Panc1 (cell line): Measurements from ENCODE around the gene MAP3K2. TPM values are rescaled to one million over a fixed set of nuclear protein-coding genes. Genes with fewer than 3 reads are reported as not detected.

ENCODE experiments used
- ATAC-seq: fragments of 200-7000 bp; cut with Tn5 transposase; 2 replicates; pipeline ENCODE4 v1.9.1; 2020; ENCODE audit warnings: mild to moderate bottlenecking, moderate library complexity
- BruUV-seq: library from RNA; stranded (reverse); fragments of 400-500 nt; replicated peaks from 2 replicates; lab custom pipeline; 2021; lab: Mats Ljungman, UMichigan
- CTCF ChIA-PET: fragments of 300-600 bp; sonication (Branson Sonifier 250); formaldehyde crosslinking; loops from one replicate; lab custom pipeline; 2022; ENCODE audit warnings: antibody characterized with exemption; lab: Charles Lee
- POLR2A ChIA-PET: fragments of 300-600 bp; sonication (Branson Sonifier 250); formaldehyde crosslinking; loops from one replicate; lab custom pipeline; 2022; ENCODE audit warnings: antibody characterized with exemption; lab: Charles Lee
- DNase-seq: peaks from one replicate; pipeline ENCODE4 v3.0.0-alpha.2; 2010; ENCODE audit warnings: low read depth, low spot score
- H3K27ac ChIP-seq: 2 replicates; pipeline ENCODE4 v1.5.1; 2011; ENCODE audit warnings: mild to moderate bottlenecking, low read length, inconsistent platforms
- H3K27me3 ChIP-seq: fragments of 200-500 bp; sonication (Bioruptor generic); 2 replicates; pipeline ENCODE4 v1.6.0; 2014; ENCODE audit warnings: low read length, inconsistent platforms; ENCODE audit not compliant: control insufficient read depth, insufficient read depth
- H3K36me3 ChIP-seq: fragments of 200-500 bp; sonication (Bioruptor generic); 2 replicates; pipeline ENCODE4 v1.5.1; 2014; ENCODE audit warnings: inconsistent platforms, mild to moderate bottlenecking, low read length, moderate library complexity; ENCODE audit not compliant: control insufficient read depth, insufficient read depth
- H3K4me1 ChIP-seq: 2 replicates; pipeline ENCODE4 v1.5.1; 2011; ENCODE audit warnings: inconsistent platforms, mild to moderate bottlenecking, low read length, moderate library complexity; ENCODE audit not compliant: control insufficient read depth, insufficient read depth
- H3K4me3 ChIP-seq, 2 experiments: 2 replicates each; pipeline ENCODE4 v1.5.1; 2011 to 2012; ENCODE audit warnings: low read depth in 2 of 2, low read length in 2 of 2, mild to moderate bottlenecking in 2 of 2, inconsistent platforms in 1 of 2, moderate library complexity in 1 of 2
- H3K9me3 ChIP-seq: fragments of 200-500 bp; sonication (Bioruptor generic); 2 replicates; pipeline ENCODE4 v1.5.1; 2014; ENCODE audit warnings: low read depth, mild to moderate bottlenecking, inconsistent platforms, low read length, moderate library complexity; ENCODE audit not compliant: control insufficient read depth, insufficient read depth
- POLR2AphosphoS5 ChIP-seq: IDR thresholded peaks from 2 replicates; pipeline ENCODE4 v1.6.1; 2012; ENCODE audit warnings: mild to moderate bottlenecking, low read depth, low read length, moderate library complexity
- SIN3A ChIP-seq: IDR thresholded peaks from 2 replicates; pipeline ENCODE4 v1.6.1; 2012; ENCODE audit warnings: low read depth, mild to moderate bottlenecking, low read length, moderate library complexity, borderline replicate concordance; ENCODE audit not compliant: insufficient read depth
- TCF7L2 ChIP-seq: IDR thresholded peaks from 2 replicates; pipeline ENCODE4 v1.6.1; 2011; ENCODE audit warnings: mild to moderate bottlenecking, low read depth, low read length, inconsistent platforms
- in situ Hi-C: cut with HindIII; loops from 2 replicates; pipeline ENCODE4 v1.10.0; 2016; ENCODE audit warnings: low sequenced_read_pairs, low pct_unique_long_range_greater_than_20kb
- intact Hi-C: fragments of 100-400 bp; cut with micrococcal nuclease; formaldehyde crosslinking; loops from one replicate; pipeline ENCODE4 v1.10.0; 2022; ENCODE audit not compliant: unreplicated experiment
- total RNA-seq: library from RNA; stranded (reverse); gene quantifications from one replicate; pipeline ENCODE4 v1.2.1, GENCODE V29; 2021; ENCODE audit not compliant: unreplicated experiment
- TF ChIP-seq, protein P1 (sequence below): fragments of 450-650 bp; IDR thresholded peaks from 2 replicates; pipeline ENCODE4 v1.5.1; 2017; ENCODE audit warnings: mild to moderate bottlenecking
- TF ChIP-seq, protein P2 (sequence below), 2 experiments: IDR thresholded peaks; 2 replicates each; pipeline ENCODE4 v1.6.1; 2011 to 2012; ENCODE audit warnings: low read depth in 2 of 2, control low read depth in 1 of 2, low read length in 1 of 2, mild to moderate bottlenecking in 1 of 2, moderate library complexity in 1 of 2; ENCODE audit not compliant: insufficient read depth in 1 of 2

Gene MAP3K2
- total RNA-seq, 1 experiment from 2014 or later: 70.6 TPM

DNA sequence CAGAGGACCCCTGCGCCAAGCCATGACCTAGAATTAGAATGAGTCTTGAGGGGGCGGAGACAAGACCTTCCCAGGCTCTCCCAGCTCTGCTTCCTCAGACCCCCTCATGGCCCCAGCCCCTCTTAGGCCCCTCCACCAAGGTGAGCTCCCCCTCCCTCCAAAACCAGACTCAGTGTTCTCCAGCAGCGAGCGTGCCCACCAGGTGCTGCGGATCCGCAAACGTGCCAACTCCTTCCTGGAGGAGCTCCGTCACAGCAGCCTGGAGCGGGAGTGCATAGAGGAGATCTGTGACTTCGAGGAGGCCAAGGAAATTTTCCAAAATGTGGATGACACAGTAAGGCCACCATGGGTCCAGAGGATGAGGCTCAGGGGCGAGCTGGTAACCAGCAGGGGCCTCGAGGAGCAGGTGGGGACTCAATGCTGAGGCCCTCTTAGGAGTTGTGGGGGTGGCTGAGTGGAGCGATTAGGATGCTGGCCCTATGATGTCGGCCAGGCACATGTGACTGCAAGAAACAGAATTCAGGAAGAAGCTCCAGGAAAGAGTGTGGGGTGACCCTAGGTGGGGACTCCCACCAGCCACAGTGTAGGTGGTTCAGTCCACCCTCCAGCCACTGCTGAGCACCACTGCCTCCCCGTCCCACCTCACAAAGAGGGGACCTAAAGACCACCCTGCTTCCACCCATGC, 33.5 kb upstream of the MAP3K2 start:
- Histone ChIP-seq H3K9me3 (no peaks in the 10 kb centered on the region), H3K36me3 (no peaks in the 10 kb centered on the region), H3K4me3 (no peak overlapping the region), H3K27me3 (peaks cover 3% of the 10 kb centered on the region; the same call in 1 of the 2 replicates), H3K27ac (no peak overlapping the region; the same call in 1 of the 2 replicates), H3K4me1 (peaks cover 28% of the 10 kb centered on the region)
- TF ChIP-seq TCF7L2 (no peak), POLR2AphosphoS5 (no peak), SIN3A (no peak)
- TF ChIP-seq, protein P1, sequence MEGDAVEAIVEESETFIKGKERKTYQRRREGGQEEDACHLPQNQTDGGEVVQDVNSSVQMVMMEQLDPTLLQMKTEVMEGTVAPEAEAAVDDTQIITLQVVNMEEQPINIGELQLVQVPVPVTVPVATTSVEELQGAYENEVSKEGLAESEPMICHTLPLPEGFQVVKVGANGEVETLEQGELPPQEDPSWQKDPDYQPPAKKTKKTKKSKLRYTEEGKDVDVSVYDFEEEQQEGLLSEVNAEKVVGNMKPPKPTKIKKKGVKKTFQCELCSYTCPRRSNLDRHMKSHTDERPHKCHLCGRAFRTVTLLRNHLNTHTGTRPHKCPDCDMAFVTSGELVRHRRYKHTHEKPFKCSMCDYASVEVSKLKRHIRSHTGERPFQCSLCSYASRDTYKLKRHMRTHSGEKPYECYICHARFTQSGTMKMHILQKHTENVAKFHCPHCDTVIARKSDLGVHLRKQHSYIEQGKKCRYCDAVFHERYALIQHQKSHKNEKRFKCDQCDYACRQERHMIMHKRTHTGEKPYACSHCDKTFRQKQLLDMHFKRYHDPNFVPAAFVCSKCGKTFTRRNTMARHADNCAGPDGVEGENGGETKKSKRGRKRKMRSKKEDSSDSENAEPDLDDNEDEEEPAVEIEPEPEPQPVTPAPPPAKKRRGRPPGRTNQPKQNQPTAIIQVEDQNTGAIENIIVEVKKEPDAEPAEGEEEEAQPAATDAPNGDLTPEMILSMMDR: no peak
- TF ChIP-seq, protein P2, sequence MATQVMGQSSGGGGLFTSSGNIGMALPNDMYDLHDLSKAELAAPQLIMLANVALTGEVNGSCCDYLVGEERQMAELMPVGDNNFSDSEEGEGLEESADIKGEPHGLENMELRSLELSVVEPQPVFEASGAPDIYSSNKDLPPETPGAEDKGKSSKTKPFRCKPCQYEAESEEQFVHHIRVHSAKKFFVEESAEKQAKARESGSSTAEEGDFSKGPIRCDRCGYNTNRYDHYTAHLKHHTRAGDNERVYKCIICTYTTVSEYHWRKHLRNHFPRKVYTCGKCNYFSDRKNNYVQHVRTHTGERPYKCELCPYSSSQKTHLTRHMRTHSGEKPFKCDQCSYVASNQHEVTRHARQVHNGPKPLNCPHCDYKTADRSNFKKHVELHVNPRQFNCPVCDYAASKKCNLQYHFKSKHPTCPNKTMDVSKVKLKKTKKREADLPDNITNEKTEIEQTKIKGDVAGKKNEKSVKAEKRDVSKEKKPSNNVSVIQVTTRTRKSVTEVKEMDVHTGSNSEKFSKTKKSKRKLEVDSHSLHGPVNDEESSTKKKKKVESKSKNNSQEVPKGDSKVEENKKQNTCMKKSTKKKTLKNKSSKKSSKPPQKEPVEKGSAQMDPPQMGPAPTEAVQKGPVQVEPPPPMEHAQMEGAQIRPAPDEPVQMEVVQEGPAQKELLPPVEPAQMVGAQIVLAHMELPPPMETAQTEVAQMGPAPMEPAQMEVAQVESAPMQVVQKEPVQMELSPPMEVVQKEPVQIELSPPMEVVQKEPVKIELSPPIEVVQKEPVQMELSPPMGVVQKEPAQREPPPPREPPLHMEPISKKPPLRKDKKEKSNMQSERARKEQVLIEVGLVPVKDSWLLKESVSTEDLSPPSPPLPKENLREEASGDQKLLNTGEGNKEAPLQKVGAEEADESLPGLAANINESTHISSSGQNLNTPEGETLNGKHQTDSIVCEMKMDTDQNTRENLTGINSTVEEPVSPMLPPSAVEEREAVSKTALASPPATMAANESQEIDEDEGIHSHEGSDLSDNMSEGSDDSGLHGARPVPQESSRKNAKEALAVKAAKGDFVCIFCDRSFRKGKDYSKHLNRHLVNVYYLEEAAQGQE (IDR thresholded peaks at IDR 0.05; ENCODE audit: insufficient read depth in 1 of 2, low read depth in 2 of 2, low read length in 1 of 2): no peak
- intact Hi-C loops: no loop called here
- in situ Hi-C loops: no loop called here
- ChIA-PET POLR2A (no interaction called here), CTCF (no interaction called here)
- no peak for DNase-seq
- no TSS peak for BruUV-seq
- ATAC-seq: no peak

DNA sequence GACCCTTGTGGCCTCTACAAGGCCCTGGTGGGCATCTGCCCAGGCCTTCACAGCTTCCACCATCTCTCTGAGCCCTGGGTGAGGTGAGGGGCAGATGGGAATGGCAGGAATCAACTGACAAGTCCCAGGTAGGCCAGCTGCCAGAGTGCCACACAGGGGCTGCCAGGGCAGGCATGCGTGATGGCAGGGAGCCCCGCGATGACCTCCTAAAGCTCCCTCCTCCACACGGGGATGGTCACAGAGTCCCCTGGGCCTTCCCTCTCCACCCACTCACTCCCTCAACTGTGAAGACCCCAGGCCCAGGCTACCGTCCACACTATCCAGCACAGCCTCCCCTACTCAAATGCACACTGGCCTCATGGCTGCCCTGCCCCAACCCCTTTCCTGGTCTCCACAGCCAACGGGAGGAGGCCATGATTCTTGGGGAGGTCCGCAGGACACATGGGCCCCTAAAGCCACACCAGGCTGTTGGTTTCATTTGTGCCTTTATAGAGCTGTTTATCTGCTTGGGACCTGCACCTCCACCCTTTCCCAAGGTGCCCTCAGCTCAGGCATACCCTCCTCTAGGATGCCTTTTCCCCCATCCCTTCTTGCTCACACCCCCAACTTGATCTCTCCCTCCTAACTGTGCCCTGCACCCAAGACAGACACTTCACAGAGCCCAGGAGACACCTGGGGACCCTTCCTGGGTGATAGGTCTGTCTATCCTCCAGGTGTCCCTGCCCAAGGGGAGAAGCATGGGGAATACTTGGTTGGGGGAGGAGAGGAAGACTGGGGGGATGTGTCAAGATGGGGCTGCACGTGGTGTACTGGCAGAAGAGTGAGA, 32.5 kb upstream of the MAP3K2 start:
- Histone ChIP-seq H3K4me3 (no peak overlapping the region), H3K4me1 (peaks cover 37% of the 10 kb centered on the region), H3K27me3 (peaks cover 3% of the 10 kb centered on the region; the same call in 1 of the 2 replicates), H3K9me3 (no peaks in the 10 kb centered on the region), H3K36me3 (no peaks in the 10 kb centered on the region), H3K27ac (0 out of 2 replicates have a peak overlapping the region, but pooled peaks have one; percentile 29)
- POLR2A ChIA-PET: no interaction called here
- no peak for DNase-seq
- BruUV-seq: no TSS peak
- CTCF ChIA-PET: interaction anchor here (0.6 kb wide), 1 partner anchor 59 kb away, joined by 3 read pairs; no protein-coding TSS in a partner anchor
- in situ Hi-C loops (no loop called here), intact Hi-C loops (no loop called here)
- TF ChIP-seq, protein P2 (IDR thresholded peaks at IDR 0.05; ENCODE audit: insufficient read depth in 1 of 2, low read depth in 2 of 2, low read length in 1 of 2): no peak
- TF ChIP-seq SIN3A (no peak), TCF7L2 (no peak), POLR2AphosphoS5 (no peak)
- TF ChIP-seq, protein P1: no peak
- ATAC-seq: no peak
